ENCODE results near the gene CHD9. TPM values are rescaled to one million over a fixed set of nuclear protein-coding genes. Genes with fewer than 3 reads are reported as not detected.
"Not testable (repeated sequence)": the region's sequence is repeated elsewhere in the genome, so short reads cannot be mapped to it uniquely, and the experiment has no call there.

The CHD9 gene
- total RNA-seq, 2 experiments from 2014 or later, result 13.2 to 18.8 TPM

DNA sequence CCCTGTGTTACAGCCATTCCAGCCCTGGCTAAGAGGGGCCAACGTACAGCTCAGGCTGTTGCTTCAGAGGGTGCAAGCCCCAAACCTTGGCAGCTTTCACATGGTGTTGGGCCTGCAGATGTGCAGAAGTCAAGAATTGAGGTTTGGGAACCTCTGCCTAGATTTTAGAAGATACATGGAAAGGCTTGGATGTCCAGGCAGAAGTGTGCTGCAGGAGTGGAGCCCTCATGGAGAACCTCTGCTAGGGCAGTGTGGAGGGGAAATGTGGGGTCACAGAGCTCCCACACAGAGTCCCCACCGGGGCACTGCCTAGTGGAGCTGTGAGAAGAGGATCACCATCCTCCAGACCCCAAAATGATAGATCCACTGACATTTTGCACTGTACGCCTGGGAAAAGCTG, 130.9 kb downstream of the CHD9 start:
- CTCF ChIA-PET, result not testable (repeated sequence)

DNA sequence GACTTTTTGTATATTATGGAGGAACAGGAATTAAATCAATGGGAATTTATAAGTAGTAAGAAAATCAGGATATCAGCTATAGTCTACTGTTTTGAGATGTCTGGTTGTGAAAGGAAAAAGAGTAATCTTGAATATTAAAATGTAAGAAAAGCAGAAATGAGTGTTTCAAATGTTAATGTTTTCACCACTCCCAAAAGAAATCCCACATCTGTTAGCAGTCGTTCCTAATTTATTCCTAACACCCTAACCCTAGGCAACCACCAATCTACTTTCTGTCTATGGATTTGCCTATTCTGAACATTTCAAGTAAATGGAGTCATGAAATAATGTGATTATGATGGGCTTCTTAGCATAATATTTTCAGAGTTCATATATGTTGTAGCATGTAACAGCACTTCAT, 133.0 kb downstream of the CHD9 start:
- Mint-ChIP-seq H3K4me1 (no peaks in the 10 kb centered on the region), H3K27ac (no peak overlapping the region), H3K9me3 (ENCODE audit: low read depth) (peaks cover 20% of the 10 kb centered on the region), H3K4me3 (no peak overlapping the region), H3K27me3 (no peaks in the 10 kb centered on the region), H3K36me3 (ENCODE audit: low read depth) (peaks cover 28% of the 10 kb centered on the region)
- no peak for ATAC-seq
- intact Hi-C loops (cut with DNase I, micrococcal nuclease), result no loop called here
- ChIA-PET CTCF (no interaction called here), POLR2A (no interaction called here)
- DNase-seq, result no peak

More for the DNA sequence above, 130.9 kb downstream of the CHD9 start:
- H3K27ac Mint-ChIP-seq; DNase-seq; H3K4me3 Mint-ChIP-seq; H3K27me3 Mint-ChIP-seq; H3K4me1 Mint-ChIP-seq; POLR2A ChIA-PET; ATAC-seq; intact Hi-C loops (cut with DNase I, micrococcal nuclease): not testable (repeated sequence)
- H3K9me3 Mint-ChIP-seq (ENCODE audit: low read depth), result peaks cover 20% of the 10 kb centered on the region
- peaks cover 28% of the 10 kb centered on the region for H3K36me3 Mint-ChIP-seq (ENCODE audit: low read depth)

DNA sequence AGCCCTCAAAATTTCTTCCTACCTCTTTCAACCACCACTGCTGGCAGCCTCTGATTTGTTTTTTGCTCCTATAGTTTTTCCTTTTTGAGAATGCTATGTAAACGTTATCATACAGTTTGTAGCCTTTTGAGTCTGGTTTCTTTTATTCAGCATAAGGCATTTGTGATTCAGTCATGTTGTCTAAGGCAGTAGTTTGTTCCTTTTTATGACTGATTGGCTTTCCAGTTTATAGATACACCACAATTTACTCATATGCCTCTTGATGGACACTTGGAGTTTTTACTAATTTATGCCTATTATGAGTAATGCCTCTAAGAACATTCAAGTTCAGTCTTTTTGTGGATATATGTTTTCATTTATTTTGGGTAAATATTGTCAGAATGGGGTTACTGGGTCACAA, 136.6 kb downstream of the CHD9 start:
- Mint-ChIP-seq H3K9me3 (ENCODE audit: low read depth) (peaks cover 5% of the 10 kb centered on the region), H3K27me3 (no peaks in the 10 kb centered on the region), H3K4me1 (no peaks in the 10 kb centered on the region), H3K4me3 (no peak overlapping the region), H3K36me3 (ENCODE audit: low read depth) (peaks cover 3% of the 10 kb centered on the region), H3K27ac (no peak overlapping the region)
- POLR2A ChIA-PET, result no interaction called here
- intact Hi-C loops (cut with DNase I, micrococcal nuclease), result no loop called here
- DNase-seq (no peak), ATAC-seq (peak; percentile 65)
- CTCF ChIA-PET, result no interaction called here

DNA sequence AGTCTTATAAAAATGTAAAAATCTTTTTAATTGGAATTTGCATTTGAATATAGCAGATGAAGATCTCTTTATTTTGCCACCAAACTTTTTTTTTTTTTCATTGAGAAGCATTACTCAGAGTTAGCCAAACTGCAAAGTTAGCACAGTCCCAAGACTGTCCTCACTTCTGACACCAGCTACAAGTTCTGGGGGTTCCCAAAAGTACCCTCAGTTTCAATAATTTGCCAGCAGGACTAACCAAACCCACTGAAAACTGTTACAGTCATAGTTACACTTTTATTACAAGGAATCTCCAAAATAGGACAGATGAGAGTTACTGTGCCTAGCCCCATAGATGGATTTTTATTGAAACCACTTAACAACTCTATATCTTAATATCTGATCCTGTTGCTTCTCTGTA, 144.1 kb downstream of the CHD9 start:
- DNase-seq (no peak), ATAC-seq (no peak)
- Mint-ChIP-seq H3K36me3 (ENCODE audit: low read depth) (peaks cover 5% of the 10 kb centered on the region), H3K27me3 (no peaks in the 10 kb centered on the region), H3K27ac (no peak overlapping the region), H3K9me3 (ENCODE audit: low read depth) (no peaks in the 10 kb centered on the region), H3K4me3 (no peak overlapping the region), H3K4me1 (peaks cover 1% of the 10 kb centered on the region)
- CTCF ChIA-PET, result interaction anchor here (0.6 kb wide), 1 partner anchor 1681 kb away, joined by 3 read pairs; no protein-coding TSS in a partner anchor
- POLR2A ChIA-PET, result no interaction called here
- intact Hi-C loops (cut with DNase I, micrococcal nuclease), result no loop called here

DNA sequence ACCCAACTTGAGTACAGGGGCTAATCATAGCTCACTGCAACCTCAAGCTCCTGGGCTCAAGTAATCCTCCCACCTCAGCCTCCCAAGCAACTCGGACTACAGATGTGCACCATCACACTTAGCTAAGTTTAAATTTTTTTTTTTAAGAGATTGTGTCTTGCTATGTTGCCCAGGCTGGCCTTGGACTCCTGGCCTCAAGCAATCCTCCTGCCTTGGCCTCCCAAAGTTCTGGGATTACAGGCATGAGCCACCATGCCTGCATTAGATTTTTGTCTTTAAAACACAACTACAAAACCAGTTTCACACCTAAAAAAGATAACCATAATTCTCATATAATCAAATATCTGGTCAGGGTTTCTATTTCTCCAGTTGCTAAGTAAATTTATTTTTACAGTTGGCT, 147.1 kb downstream of the CHD9 start:
- Mint-ChIP-seq H3K4me3 (no peak overlapping the region), H3K36me3 (ENCODE audit: low read depth) (peaks cover 5% of the 10 kb centered on the region), H3K9me3 (ENCODE audit: low read depth) (no peaks in the 10 kb centered on the region), H3K27ac (no peak overlapping the region), H3K27me3 (no peaks in the 10 kb centered on the region), H3K4me1 (no peaks in the 10 kb centered on the region)
- ATAC-seq (no peak), DNase-seq (no peak)
- ChIA-PET CTCF (interaction anchor here (0.6 kb wide), 1 partner anchor 13 kb away, joined by 4 read pairs; no protein-coding TSS in a partner anchor), POLR2A (no interaction called here)
- intact Hi-C loops (cut with DNase I, micrococcal nuclease), result no loop called here

DNA sequence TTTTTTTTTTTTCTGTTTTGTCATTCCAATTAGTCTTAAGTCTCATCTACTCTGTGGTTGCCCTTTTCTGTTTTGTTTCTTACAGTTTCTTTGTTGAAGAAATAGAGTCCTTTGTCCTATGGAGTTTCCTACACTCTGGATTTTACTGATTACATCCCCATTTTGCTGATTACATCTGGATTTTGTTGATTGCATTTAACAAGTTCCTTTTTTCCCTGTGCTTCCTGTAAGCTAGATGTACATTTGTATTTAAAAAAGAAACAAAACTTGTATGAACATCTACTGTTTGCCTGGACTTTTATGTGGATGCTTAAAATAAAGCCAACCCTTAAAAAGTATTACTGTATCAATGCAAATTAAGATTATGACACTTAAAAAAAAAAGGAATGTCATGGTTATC, 147.6 kb downstream of the CHD9 start:
- Mint-ChIP-seq H3K9me3 (ENCODE audit: low read depth) (no peaks in the 10 kb centered on the region), H3K4me3 (no peak overlapping the region), H3K4me1 (no peaks in the 10 kb centered on the region), H3K36me3 (ENCODE audit: low read depth) (peaks cover 5% of the 10 kb centered on the region), H3K27me3 (no peaks in the 10 kb centered on the region), H3K27ac (no peak overlapping the region)
- ATAC-seq (no peak), DNase-seq (no peak)
- intact Hi-C loops (cut with DNase I, micrococcal nuclease), result no loop called here
- ChIA-PET CTCF (interaction anchor here (0.6 kb wide), 1 partner anchor 14 kb away, joined by 4 read pairs; no protein-coding TSS in a partner anchor), POLR2A (no interaction called here)

DNA sequence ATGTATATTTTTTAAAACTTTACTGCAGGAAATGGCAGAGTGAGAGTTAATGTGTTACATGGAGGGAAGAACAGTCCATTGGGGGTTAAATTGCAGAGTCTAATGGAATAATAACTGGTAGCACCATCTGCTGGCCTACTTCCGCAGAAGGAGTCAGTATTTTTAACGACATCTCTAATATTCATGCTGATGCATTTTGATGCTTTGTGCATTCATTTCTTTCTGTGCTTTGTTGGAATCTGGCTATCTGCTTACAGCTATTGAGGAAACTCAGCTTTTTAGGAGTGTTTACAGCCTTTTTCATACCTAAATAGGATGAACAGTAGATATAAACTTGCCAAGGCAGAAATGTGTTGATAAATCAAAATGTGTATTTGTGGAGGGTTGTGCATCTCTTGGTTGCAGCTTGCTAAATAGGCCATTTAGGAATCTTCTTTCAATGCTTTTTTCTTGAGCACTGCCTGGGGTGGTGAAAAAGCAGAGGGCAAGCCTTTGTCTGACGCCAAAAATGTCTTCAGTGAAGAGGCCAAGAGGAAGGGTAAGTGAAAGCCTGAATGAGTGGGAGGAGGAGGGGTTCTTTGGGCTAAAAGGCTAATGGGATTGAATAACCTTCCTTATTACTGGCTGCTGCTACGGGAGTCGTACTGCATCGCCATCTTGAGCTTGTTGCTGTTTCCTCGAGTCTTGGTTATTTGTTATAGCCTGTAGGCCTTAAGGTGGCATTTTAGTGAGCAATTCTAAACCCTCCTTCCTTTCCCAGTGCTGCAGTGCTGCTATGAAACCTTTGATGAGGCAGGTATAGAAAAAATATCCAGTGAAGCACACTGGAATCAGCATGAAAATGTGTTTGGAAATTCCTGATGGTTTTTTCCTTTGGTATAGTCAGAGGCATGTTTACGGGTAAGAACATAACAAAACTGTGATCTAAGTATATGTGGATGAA, 153.3 kb downstream of the CHD9 start:
- Mint-ChIP-seq H3K36me3 (ENCODE audit: low read depth) (peaks cover 6% of the 10 kb centered on the region), H3K9me3 (ENCODE audit: low read depth) (no peaks in the 10 kb centered on the region)
- POLR2A ChIA-PET, result interaction anchor here (0.7 to 1.1 kb wide), 2 partner anchors 135 to 330 kb away, joined by 3 to 4 read pairs; no protein-coding TSS in a partner anchor

DNA sequence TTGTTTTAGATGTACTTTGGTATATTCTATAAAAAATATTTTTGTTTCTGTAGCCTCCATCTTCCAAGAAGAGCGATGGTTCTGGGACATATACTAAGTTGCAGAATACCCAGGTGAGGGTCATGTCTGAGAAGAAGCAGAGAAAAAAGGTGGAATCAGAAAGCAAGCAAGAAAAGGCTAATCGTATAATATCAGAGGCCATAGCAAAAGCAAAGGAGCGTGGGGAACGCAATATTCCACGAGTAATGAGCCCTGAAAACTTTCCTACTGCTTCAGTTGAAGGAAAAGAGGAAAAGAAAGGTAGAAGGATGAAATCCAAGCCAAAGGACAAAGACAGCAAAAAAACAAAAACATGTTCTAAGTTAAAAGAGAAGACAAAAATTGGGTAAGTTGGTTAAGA, 154.6 kb downstream of the CHD9 start:
- CTCF ChIA-PET, result no interaction called here
- POLR2A ChIA-PET, result no interaction called here
- Mint-ChIP-seq H3K27me3 (no peaks in the 10 kb centered on the region), H3K36me3 (ENCODE audit: low read depth) (peaks cover 3% of the 10 kb centered on the region), H3K27ac (no peak overlapping the region), H3K9me3 (ENCODE audit: low read depth) (no peaks in the 10 kb centered on the region), H3K4me3 (peak overlapping the region; percentile 58), H3K4me1 (peaks cover 14% of the 10 kb centered on the region)
- DNase-seq (no peak), ATAC-seq (no peak)
- intact Hi-C loops (cut with DNase I, micrococcal nuclease), result loop anchor here (2.0 to 5.0 kb wide), 3 partner anchors 77 to 152 kb away; no protein-coding TSS in a partner anchor

More for the DNA sequence above, 153.3 kb downstream of the CHD9 start:
- H3K27ac Mint-ChIP-seq, result peak overlapping the region; percentile 83
- intact Hi-C loops (cut with DNase I, micrococcal nuclease), result loop anchor here (1.0 to 5.0 kb wide), 4 partner anchors 76 to 153 kb away; no protein-coding TSS in a partner anchor
- no peaks in the 10 kb centered on the region for H3K27me3 Mint-ChIP-seq
- ATAC-seq (peak; percentile 55), DNase-seq (peak; percentile 24)
- CTCF ChIA-PET, result interaction anchor here (0.6 to 2.1 kb wide), 5 partner anchors 9 to 153 kb away, joined by 3 to 13 read pairs (median 4); partner anchors contain the start of gene CHD9
- H3K4me1 Mint-ChIP-seq, result peaks cover 13% of the 10 kb centered on the region
- H3K4me3 Mint-ChIP-seq, result peak overlapping the region; percentile 61

DNA sequence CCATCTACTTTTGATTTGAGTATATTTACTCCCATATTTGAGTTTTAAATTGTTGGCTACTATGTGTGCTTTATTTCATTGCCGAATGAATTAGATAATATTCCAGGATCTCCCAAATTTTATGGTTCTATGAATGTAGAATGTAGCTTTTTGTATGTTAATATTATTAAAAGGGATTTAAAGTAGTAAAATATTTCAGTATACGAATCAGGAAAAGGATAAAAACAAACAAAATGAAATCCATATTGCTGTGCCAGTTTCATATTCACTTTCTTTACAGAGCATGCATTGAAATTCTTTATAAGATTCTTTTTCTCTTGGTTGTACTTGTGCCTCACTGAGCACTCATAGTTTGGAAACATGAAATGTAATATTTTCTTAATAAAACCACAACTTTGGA, 155.1 kb downstream of the CHD9 start:
- DNase-seq, result no peak
- no peaks in the 10 kb centered on the region for H3K27me3 Mint-ChIP-seq
- no peak for ATAC-seq
- H3K4me3 Mint-ChIP-seq, result no peak overlapping the region
- H3K27ac Mint-ChIP-seq, result no peak overlapping the region
- intact Hi-C loops (cut with DNase I, micrococcal nuclease), result loop anchor here (1.0 to 5.0 kb wide), 4 partner anchors 78 to 156 kb away; partner anchors contain the start of gene CHD9 (in 1 of the 2)
- peaks cover 3% of the 10 kb centered on the region for H3K36me3 Mint-ChIP-seq (ENCODE audit: low read depth)
- ChIA-PET POLR2A (no interaction called here), CTCF (no interaction called here)
- H3K4me1 Mint-ChIP-seq, result peaks cover 14% of the 10 kb centered on the region
- H3K9me3 Mint-ChIP-seq (ENCODE audit: low read depth), result no peaks in the 10 kb centered on the region

DNA sequence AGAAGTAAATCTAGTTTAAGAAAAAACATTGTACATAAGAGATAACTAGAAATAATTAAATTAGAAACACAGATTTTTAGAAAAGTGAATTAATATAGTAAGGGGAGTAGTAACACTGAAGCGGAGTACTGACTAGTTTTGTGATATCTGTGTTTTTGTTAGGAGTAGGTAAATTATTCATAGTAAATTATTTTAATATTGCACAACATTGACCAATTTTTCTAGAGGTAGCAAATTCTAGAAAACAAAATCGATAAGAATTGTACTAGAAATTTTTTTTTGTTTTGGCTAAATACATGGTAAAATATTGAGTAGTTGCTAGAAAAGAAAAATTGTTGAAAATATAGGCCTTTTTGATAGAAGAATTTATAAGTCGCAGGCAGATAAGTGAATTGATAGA, 156.5 kb downstream of the CHD9 start:
- intact Hi-C loops (cut with DNase I, micrococcal nuclease), result no loop called here
- Mint-ChIP-seq H3K27me3 (no peaks in the 10 kb centered on the region), H3K9me3 (ENCODE audit: low read depth) (no peaks in the 10 kb centered on the region), H3K27ac (no peak overlapping the region), H3K36me3 (ENCODE audit: low read depth) (peaks cover 3% of the 10 kb centered on the region), H3K4me3 (no peak overlapping the region), H3K4me1 (peaks cover 14% of the 10 kb centered on the region)
- ChIA-PET CTCF (no interaction called here), POLR2A (interaction anchor here (0.7 kb wide), 1 partner anchor 162 kb away, joined by 4 read pairs; no protein-coding TSS in a partner anchor)
- ATAC-seq (no peak), DNase-seq (no peak)

DNA sequence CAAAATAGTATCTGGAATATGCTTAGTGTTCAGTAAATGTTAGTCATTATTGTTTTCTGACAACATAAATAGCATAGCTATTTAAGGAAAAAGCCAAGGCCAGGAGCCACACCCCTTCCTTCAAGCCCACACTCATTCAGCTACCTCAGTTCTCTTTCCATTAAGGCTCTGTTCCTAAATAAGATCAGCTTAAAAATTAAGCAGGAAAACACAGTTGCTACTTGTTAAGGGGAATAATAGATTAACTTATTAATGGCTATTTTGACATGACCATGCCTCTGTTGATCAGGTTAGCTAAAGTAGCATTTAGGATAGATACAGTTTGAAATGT, 158.1 kb downstream of the CHD9 start:
- H3K27ac Mint-ChIP-seq, result no peak overlapping the region
- no peaks in the 10 kb centered on the region for H3K9me3 Mint-ChIP-seq (ENCODE audit: low read depth)
- H3K4me3 Mint-ChIP-seq, result no peak overlapping the region
- CTCF ChIA-PET, result interaction anchor here (0.6 to 1.5 kb wide), 2 partner anchors 11 to 158 kb away, joined by 3 to 6 read pairs; no protein-coding TSS in a partner anchor
- H3K4me1 Mint-ChIP-seq, result peaks cover 16% of the 10 kb centered on the region
- peaks cover 3% of the 10 kb centered on the region for H3K36me3 Mint-ChIP-seq (ENCODE audit: low read depth)
- intact Hi-C loops (cut with DNase I, micrococcal nuclease), result no loop called here
- ATAC-seq (no peak), DNase-seq (no peak)
- POLR2A ChIA-PET, result interaction anchor here (0.7 kb wide), 1 partner anchor 708 kb away, joined by 3 read pairs; no protein-coding TSS in a partner anchor
- H3K27me3 Mint-ChIP-seq, result no peaks in the 10 kb centered on the region

DNA sequence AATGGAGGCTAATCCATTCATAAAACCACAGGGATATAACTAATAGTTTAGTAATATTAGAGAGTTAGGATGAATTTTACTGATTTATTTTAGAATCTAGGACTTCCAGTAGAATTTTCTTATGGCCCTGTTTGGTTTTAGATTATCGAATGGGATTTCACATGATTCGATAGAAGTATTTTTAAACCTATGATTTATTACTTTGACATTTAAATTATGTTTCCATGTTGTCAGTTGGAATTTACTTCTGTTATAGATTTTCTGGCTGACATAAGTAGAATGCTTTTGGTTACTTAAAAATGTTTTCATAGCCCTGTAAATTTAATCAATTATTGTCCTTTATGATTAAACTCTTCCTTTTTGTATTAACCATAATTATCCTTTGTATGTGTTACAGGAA, 158.8 kb downstream of the CHD9 start:
- ATAC-seq, result no peak
- Mint-ChIP-seq H3K27ac (no peak overlapping the region), H3K27me3 (no peaks in the 10 kb centered on the region), H3K4me1 (peaks cover 9% of the 10 kb centered on the region), H3K36me3 (ENCODE audit: low read depth) (peaks cover 3% of the 10 kb centered on the region), H3K4me3 (no peak overlapping the region), H3K9me3 (ENCODE audit: low read depth) (no peaks in the 10 kb centered on the region)
- intact Hi-C loops (cut with DNase I, micrococcal nuclease), result no loop called here
- CTCF ChIA-PET, result no interaction called here
- POLR2A ChIA-PET, result interaction anchor here (0.7 kb wide), 1 partner anchor 709 kb away, joined by 3 read pairs; no protein-coding TSS in a partner anchor
- no peak for DNase-seq

Data from activated CD4-positive, alpha-beta T cell treated with anti-CD3 and anti-CD28 coated beads for 36 hours (primary cell).